Measurements from ENCODE around the gene FBLN2. TPM values are rescaled to one million over a fixed set of nuclear protein-coding genes. Genes with fewer than 3 reads are reported as not detected.

Gene FBLN2
- total RNA-seq, 3 donors from 2014 or later (not counting 1 experiment from before 2014, with no cell fraction given): 0.61 to 2.7 (median 1.6) TPM

DNA sequence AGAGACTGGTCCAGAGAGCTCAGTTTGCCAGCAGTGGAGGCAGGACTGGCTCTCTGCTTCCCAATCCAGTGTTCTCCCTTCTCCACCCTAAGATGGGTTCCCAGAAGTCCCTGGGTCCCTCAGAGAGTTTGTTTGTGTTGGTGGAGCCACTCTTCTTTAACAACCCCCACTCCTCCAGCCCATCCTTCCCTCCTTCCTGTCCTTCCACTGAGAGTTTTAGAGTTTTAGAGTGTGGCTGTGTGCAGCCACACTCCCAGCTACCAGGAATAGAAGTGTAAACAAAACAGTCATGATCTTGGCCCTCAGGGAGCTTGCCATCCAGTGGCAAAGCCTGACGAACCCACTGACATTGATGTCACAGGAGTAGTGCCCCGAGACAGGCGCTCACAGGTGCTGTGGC, 12.5 kb upstream of the FBLN2 start:
- Histone ChIP-seq H3K36me3 (ENCODE audit: control insufficient read depth, insufficient read depth, low read length) (no peaks in the 10 kb centered on the region), H3K27me3 (ENCODE audit: control insufficient read depth, insufficient read depth, low read length) (peaks cover 5% of the 10 kb centered on the region), H3K27ac (ENCODE audit: low read length) (no peak overlapping the region), H3K4me1 (ENCODE audit: control insufficient read depth, insufficient read depth, low read length) (no peaks in the 10 kb centered on the region), H3K9me3 (ENCODE audit: control insufficient read depth, insufficient read depth, low read length) (no peaks in the 10 kb centered on the region), H3K4me3 (ENCODE audit: low read length) (no peak overlapping the region)
- 70% methylated on average over 3 of the region's 3 CpGs for WGBS (ENCODE audit: insufficient coverage)
- Mint-ChIP-seq H3K27me3 (ENCODE audit: low read depth in 2 of 2) (peaks cover 6 to 17% of the 10 kb centered on the region in 2 donors), H3K9me3 (no peaks in the 10 kb centered on the region), H3K4me3 (no peak overlapping the region), H3K36me3 (no peaks in the 10 kb centered on the region), H3K4me1 (peaks cover 5 to 7% of the 10 kb centered on the region in 2 donors), H3K27ac (peak overlapping the region in 1 of 2 donors; percentile 11)
- DNase-seq: no peak
- intact Hi-C loops (cut with micrococcal nuclease): no loop called here
- TF ChIP-seq, protein P1, sequence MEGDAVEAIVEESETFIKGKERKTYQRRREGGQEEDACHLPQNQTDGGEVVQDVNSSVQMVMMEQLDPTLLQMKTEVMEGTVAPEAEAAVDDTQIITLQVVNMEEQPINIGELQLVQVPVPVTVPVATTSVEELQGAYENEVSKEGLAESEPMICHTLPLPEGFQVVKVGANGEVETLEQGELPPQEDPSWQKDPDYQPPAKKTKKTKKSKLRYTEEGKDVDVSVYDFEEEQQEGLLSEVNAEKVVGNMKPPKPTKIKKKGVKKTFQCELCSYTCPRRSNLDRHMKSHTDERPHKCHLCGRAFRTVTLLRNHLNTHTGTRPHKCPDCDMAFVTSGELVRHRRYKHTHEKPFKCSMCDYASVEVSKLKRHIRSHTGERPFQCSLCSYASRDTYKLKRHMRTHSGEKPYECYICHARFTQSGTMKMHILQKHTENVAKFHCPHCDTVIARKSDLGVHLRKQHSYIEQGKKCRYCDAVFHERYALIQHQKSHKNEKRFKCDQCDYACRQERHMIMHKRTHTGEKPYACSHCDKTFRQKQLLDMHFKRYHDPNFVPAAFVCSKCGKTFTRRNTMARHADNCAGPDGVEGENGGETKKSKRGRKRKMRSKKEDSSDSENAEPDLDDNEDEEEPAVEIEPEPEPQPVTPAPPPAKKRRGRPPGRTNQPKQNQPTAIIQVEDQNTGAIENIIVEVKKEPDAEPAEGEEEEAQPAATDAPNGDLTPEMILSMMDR (IDR thresholded peaks at IDR 0.05): no peak
- no peak for ATAC-seq

DNA sequence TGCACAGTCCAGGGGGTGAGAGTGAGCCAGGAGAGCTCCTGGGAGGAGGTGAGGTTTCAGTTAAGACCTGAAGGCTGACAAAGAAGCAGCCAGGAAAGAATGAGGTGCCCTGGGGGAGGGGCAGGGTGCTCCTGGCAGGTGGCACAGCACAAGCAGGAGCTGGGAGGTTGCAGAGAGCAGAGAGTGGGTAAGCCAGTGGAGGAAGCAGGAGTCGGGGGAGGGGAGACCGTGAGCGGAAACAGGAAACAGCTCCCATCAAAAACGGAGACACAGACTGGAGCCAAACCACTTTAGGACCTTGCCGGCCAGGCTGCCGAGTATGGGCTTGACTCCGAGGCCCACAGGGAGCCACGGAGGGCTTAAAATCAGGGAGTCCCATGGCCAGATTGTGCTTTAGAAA, 12.1 kb upstream of the FBLN2 start:
- H3K4me1 ChIP-seq (ENCODE audit: control insufficient read depth, insufficient read depth, low read length): no peaks in the 10 kb centered on the region
- H3K27me3 Mint-ChIP-seq (ENCODE audit: low read depth in 2 of 2): peaks cover 6 to 17% of the 10 kb centered on the region in 2 donors
- no peaks in the 10 kb centered on the region for H3K9me3 ChIP-seq (ENCODE audit: control insufficient read depth, insufficient read depth, low read length)
- intact Hi-C loops (cut with micrococcal nuclease): no loop called here
- peak overlapping the region in 1 of 2 donors; percentile 11 for H3K27ac Mint-ChIP-seq
- H3K4me3 ChIP-seq (ENCODE audit: low read length): no peak overlapping the region
- no peak for ATAC-seq
- H3K27me3 ChIP-seq (ENCODE audit: control insufficient read depth, insufficient read depth, low read length): peaks cover 5% of the 10 kb centered on the region
- peaks cover 5 to 7% of the 10 kb centered on the region in 2 donors for H3K4me1 Mint-ChIP-seq
- DNase-seq: no peak
- H3K9me3 Mint-ChIP-seq: no peaks in the 10 kb centered on the region
- 6% methylated on average over 8 of the region's 8 CpGs for WGBS (ENCODE audit: insufficient coverage)
- H3K36me3 ChIP-seq (ENCODE audit: control insufficient read depth, insufficient read depth, low read length): no peaks in the 10 kb centered on the region
- no peaks in the 10 kb centered on the region for H3K36me3 Mint-ChIP-seq
- no peak overlapping the region for H3K4me3 Mint-ChIP-seq
- TF ChIP-seq, protein P1 (IDR thresholded peaks at IDR 0.05): no peak
- no peak overlapping the region for H3K27ac ChIP-seq (ENCODE audit: low read length)

- no peak for ATAC-seq
- Mint-ChIP-seq H3K27me3 (ENCODE audit: low read depth in 2 of 2) (peaks cover 6 to 17% of the 10 kb centered on the region in 2 donors), H3K4me3 (no peak overlapping the region), H3K36me3 (no peaks in the 10 kb centered on the region), H3K9me3 (no peaks in the 10 kb centered on the region), H3K27ac (no peak overlapping the region), H3K4me1 (peaks cover 5 to 7% of the 10 kb centered on the region in 2 donors)
- no peaks in the 10 kb centered on the region for H3K9me3 ChIP-seq (ENCODE audit: control insufficient read depth, insufficient read depth, low read length)
- H3K27me3 ChIP-seq (ENCODE audit: control insufficient read depth, insufficient read depth, low read length): peaks cover 5% of the 10 kb centered on the region
- intact Hi-C loops (cut with micrococcal nuclease): no loop called here
- no peak overlapping the region for H3K4me3 ChIP-seq (ENCODE audit: low read length)
- no peaks in the 10 kb centered on the region for H3K4me1 ChIP-seq (ENCODE audit: control insufficient read depth, insufficient read depth, low read length)
- H3K27ac ChIP-seq (ENCODE audit: low read length): no peak overlapping the region
- H3K36me3 ChIP-seq (ENCODE audit: control insufficient read depth, insufficient read depth, low read length): no peaks in the 10 kb centered on the region
- no peak for DNase-seq
- TF ChIP-seq, protein P1 (IDR thresholded peaks at IDR 0.05): no peak
- WGBS (ENCODE audit: insufficient coverage): 84% methylated on average over 6 of the region's 6 CpGs
Measured at GRCh38 chr3:13537244-13537908, 11.5 kb upstream of the FBLN2 start.

GRCh38 chr3:13537909-13538296, 11.0 kb upstream of the FBLN2 start:
- Histone ChIP-seq H3K4me1 (ENCODE audit: control insufficient read depth, insufficient read depth, low read length) (no peaks in the 10 kb centered on the region), H3K27ac (ENCODE audit: low read length) (no peak overlapping the region), H3K36me3 (ENCODE audit: control insufficient read depth, insufficient read depth, low read length) (no peaks in the 10 kb centered on the region), H3K4me3 (ENCODE audit: low read length) (no peak overlapping the region), H3K27me3 (ENCODE audit: control insufficient read depth, insufficient read depth, low read length) (peaks cover 5% of the 10 kb centered on the region), H3K9me3 (ENCODE audit: control insufficient read depth, insufficient read depth, low read length) (no peaks in the 10 kb centered on the region)
- ATAC-seq (no peak), DNase-seq (no peak)
- Mint-ChIP-seq H3K27ac (no peak overlapping the region), H3K4me3 (no peak overlapping the region), H3K4me1 (peaks cover 5 to 7% of the 10 kb centered on the region in 2 donors), H3K36me3 (no peaks in the 10 kb centered on the region), H3K9me3 (no peaks in the 10 kb centered on the region), H3K27me3 (ENCODE audit: low read depth in 2 of 2) (peaks cover 6 to 17% of the 10 kb centered on the region in 2 donors)
- intact Hi-C loops (cut with micrococcal nuclease): no loop called here
- 83% methylated on average over 6 of the region's 6 CpGs for WGBS (ENCODE audit: insufficient coverage)
- TF ChIP-seq, protein P1 (IDR thresholded peaks at IDR 0.05): no peak
